AG09319 (cell line): ENCODE measurements around the gene LPCAT2.
A peak's percentile ranks its signal among the peaks of the same experiment; 100 is the strongest.

Source experiments
- DNase-seq: peaks from one replicate; pipeline ENCODE4 v3.0.0-alpha.2; 2010; ENCODE audit warnings: low read depth; ENCODE audit errors: extremely low read depth
- TF ChIP-seq, protein P1 (sequence below): IDR thresholded peaks from 2 replicates; pipeline ENCODE4 v1.5.1; 2011; ENCODE audit warnings: low read depth, mild to moderate bottlenecking, inconsistent platforms, low read length, moderate library complexity

LPCAT2 gene

DNA sequence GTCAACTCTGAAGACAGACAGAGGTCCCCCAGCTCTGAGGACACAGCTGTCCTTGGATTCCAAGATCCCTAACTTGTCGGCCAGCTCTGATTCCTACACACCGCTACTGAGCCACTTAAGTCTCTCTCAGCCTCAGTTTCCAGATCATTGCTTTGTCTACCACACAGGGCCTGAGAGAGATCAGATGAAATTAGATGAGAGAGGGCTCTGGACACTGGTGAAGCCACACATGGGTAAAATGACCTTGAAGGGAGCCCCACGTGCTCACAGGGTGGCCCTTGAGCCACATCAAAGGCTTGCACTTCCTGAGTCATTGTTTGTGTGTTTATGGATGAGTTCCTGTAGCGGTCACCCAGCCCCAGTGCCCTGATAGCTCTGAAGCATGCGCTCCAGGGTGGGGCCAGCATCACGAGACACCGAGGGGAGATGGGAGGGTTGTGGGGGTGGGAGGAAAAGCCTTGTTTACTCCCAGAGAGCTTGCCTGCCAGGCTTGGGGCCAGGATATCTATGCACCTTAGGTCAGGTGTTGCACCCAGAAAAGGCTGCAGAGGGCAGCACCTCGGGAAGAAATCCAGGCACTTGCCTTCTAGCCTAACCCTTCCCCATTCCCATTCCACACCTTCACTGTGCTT lies 114.2 kb downstream of the LPCAT2 start:
- TF ChIP-seq, protein P1, sequence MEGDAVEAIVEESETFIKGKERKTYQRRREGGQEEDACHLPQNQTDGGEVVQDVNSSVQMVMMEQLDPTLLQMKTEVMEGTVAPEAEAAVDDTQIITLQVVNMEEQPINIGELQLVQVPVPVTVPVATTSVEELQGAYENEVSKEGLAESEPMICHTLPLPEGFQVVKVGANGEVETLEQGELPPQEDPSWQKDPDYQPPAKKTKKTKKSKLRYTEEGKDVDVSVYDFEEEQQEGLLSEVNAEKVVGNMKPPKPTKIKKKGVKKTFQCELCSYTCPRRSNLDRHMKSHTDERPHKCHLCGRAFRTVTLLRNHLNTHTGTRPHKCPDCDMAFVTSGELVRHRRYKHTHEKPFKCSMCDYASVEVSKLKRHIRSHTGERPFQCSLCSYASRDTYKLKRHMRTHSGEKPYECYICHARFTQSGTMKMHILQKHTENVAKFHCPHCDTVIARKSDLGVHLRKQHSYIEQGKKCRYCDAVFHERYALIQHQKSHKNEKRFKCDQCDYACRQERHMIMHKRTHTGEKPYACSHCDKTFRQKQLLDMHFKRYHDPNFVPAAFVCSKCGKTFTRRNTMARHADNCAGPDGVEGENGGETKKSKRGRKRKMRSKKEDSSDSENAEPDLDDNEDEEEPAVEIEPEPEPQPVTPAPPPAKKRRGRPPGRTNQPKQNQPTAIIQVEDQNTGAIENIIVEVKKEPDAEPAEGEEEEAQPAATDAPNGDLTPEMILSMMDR: peak; percentile 17
- DNase-seq: no peak

DNA sequence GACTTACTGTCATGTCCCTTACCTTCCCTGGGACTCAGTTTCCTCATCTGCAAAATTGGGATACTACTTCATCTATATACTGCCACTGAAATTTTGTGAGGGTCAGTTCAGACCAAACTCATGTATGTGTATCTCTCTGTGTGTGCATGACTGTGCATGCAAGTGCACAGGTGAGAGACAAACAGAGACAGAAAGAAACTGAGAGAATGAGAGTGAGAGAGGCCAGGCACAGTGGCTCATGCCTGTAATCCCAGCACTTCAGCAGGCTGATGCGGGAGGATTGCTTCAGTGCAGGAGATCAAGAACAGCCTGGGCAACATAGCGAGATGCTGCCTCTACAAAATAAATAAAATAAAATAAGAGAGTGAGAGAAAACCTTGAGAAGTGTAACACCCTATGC lies 114.8 kb downstream of the LPCAT2 start:
- TF ChIP-seq, protein P1: no peak
- DNase-seq: no peak

DNA sequence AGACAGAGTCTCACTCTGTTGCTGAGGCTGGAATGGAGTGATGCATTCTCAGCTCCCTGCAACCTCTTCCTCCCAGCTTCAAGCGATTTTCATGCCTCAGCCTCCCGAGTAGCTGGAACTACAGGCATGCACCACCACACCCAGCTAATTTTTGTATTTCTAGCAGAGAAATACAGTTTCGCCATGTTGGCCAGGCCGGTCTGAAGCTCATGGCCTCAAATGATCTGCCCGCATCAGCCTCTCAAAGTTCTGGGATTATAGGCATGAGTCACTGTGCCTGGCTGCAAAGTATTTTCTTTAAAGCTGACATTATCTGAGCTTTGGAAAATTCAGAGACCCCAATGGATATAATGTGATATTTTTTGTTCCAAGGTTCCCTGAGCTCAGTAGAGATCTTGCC lies 115.8 kb downstream of the LPCAT2 start:
- DNase-seq: no peak
- TF ChIP-seq, protein P1: no peak

DNA sequence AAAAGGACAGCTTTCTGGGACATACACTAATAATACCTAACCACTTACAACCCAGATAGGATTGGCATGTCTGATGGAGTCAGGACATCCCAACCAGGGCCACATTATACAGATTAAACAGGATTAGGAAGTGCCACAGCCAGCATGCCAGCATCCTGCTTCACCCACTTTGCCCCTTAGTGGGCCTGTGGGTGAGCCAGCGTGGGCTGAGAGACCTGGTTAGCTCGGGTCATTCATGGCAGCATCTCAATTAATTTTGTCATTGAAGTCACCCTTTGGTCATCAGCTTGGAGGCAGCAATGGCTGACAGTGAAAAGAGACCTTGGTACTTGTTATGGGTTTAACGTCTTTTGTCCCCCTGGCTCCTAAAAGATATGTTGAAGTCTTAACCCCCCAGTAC lies 117.0 kb downstream of the LPCAT2 start:
- TF ChIP-seq, protein P1: no peak
- no peak for DNase-seq

DNA sequence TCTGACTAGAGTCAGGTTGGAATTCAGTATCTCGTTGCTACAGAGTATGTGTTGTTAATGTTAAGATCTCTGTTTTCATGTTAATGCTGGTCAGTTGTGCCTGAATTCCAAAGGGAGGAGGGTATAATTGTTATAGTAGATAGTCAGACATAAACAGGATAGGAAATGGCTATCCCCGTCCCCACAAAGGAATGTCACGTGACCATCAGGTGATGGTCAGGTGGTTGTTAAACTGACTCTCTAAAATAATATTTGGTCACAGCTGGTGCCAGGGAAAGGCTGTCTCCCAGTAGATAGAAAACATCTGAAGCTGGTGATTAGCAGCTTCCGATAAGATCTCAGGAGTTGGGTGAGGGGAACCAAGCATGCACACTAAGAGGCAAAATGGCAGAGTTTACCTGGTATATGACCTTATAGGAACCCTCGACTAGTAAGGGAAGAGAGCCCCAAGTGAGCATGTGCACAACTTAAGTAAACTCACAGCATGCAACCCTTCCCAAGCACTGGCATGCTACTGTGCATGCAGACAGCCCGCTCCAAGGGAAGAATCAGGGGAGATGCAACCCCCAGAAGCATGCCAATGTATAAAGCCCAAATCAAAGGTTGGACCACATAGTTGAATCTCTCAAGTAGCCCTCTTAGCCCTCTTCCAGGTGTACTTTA lies 119.6 kb downstream of the LPCAT2 start:
- no peak for DNase-seq
- TF ChIP-seq, protein P1: no peak

DNA sequence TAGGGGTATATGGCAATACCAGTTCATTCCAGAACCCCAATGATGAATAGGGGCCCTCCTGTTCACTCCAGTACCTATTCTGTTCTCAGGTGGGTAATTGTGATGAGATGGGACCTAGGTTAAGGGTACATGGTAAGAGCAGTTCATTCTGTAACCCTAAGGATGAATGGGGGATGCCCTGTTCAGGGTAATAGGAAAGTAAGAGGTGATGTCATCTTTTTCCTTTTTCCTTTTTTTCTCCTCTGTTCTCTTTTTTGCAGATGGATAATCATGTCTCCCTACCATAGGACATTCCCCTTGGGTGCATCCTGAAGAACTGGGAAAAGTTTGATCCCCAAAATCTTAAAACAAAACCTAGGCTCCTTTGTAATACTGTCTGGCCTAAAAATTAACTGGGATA lies 121.9 kb downstream of the LPCAT2 start:
- TF ChIP-seq, protein P1: no peak
- DNase-seq: no peak

DNA sequence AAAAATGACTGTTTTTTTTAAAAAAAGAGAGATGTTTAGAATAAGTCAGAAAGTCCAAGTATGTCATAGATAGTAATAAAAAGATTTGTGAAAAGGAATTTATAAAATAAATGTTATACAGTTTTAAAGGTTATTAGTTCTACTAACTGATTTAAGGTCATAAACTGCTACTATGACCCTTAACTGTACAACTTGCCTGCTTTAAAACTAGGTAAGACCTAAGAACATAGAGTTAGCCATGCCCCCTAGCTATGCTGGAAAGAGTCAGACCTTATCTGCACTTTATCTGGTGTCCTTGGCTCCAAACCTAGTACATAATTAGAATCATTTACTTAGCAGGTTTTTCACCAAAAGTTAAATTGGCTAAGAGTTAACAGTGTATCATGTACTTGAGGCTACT lies 123.4 kb downstream of the LPCAT2 start:
- DNase-seq: no peak
- TF ChIP-seq, protein P1: no peak
